Activated effector memory CD4-positive, alpha-beta T cell treated with anti-CD3 and anti-CD28 coated beads, Interleukin-2, amount 50 U/mL, for 16 hours (primary cell): ENCODE data around the gene MATK.

Experiments
- DNase-seq: peaks from one replicate; pipeline ENCODE4 v3.0.0-alpha.2; 2020

MATK gene

DNA sequence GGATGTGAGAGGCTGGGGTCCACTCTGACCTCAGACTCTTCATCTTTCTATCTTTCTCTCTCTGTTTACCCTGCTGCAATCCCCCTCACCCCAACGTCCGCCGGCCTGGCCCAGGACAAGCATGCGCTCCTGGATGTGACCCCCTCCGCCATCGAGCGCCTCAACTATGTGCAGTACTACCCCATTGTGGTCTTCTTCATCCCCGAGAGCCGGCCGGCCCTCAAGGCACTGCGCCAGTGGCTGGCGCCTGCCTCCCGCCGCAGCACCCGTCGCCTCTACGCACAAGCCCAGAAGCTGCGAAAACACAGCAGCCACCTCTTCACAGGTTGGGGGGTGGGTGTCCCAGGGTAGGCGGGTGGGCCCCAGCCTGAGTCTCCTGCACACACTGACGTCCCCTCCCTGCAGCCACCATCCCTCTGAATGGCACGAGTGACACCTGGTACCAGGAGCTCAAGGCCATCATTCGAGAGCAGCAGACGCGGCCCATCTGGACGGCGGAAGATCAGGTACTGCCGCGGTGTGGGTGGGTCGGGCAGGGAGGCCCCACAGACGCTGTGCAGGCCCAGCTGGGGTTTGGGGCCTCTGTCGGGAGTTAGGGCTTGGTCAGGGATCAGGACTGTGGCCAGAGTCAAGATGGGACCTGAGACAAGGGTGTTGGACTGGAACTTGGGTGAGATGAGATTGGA, 39.7 kb downstream of the MATK start:
- no peak for DNase-seq

DNA sequence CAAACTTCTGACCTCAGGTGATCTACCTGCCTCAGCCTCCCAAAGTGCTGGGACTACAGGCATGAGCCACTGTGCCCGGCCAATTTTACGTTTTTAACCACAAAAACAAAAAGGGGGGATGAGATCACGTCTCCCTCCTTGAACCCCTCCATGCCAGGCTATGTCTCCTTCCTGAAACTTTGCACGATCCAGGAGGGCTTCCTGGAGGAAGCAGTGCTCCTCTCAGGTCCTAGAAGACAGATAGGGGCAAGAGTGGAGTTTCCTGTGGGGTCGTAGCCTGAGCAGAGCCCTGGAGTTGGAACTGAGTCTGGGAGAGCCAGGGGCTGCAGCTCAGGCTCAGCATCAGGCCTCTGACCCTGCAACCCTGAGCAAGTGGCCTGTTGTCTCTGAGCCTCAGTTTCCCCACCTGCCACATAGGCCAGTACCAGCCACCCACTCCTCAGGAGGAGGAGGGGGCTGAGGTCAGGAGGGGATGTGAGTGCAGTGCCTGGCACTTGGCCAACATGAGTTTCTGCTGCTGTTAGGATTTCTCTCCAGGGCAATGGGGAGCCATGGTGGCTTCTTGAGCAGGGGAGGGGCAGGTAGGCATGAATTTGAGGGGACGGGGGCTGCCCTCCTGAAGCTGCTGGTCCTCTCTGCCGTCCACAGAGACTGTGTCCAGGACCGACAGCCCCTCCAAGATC, 40.7 kb downstream of the MATK start:
- DNase-seq, result no peak

DNA sequence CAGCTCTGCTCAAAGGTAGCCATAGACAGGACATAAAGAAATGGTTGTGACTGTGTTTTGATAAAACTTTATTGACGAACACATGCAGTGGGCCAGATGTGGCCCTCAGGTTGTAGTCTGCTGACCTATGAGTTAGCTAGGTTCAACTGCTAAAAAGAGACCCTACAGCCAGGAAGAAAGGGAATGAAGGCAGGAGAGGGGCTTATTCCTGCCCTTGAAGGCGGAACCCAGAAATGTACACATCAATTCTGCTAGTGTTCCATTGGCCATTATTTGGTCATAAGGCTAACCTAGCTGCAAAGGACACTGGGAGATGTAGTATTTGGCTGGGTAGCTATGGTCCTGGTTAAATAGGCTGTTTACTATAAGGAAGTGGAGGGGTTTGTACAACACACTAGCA, 42.7 kb downstream of the MATK start:
- no peak for DNase-seq

DNA sequence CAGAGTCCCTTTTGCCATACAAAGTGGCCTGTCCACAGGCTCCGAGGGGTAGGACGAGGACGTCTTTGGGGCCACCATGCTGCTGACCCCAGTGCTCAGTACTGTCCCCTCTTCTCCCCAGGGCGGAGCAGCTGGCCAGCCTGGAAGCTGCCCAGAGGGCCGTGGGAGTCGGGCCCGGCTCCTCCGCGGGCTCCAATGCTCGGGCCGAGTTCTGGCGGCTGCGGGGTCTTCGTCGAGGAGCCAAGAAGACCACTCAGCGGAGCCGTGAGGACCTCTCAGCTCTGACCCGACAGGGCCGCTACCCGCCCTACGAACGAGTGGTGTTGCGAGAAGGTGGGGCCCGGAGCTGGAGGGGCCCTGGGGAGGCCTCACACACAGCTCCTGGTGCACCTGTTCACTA, 45.8 kb downstream of the MATK start:
- DNase-seq, result no peak

DNA sequence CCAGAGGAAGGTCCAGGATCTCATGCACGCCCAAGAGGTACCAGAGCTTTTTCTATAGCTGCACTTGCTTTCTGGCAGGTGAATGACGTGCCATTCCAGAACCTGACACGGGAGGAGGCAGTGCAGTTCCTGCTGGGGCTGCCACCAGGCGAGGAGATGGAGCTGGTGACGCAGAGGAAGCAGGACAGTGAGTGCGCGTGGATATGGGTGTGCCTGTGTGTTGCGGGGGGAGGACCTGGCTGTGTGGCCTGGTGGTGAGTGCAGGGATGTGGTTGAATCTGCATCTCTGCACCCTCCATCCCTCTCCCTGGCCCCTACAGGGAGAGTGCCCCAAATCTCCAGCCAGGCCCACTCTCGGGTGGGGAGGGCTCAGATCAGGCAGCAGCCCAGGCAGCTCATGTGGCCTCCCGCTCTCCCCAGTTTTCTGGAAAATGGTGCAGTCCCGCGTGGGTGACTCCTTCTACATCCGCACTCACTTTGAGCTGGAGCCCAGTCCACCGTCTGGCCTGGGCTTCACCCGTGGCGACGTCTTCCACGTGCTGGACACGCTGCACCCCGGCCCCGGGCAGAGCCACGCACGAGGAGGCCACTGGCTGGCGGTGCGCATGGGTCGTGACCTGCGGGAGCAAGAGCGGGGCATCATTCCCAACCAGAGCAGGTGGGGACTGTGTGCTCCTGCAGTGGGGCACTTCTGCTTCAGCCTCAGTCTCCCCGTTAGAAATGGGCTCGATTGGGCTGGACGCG, 47.5 kb downstream of the MATK start:
- DNase-seq, result no peak

DNA sequence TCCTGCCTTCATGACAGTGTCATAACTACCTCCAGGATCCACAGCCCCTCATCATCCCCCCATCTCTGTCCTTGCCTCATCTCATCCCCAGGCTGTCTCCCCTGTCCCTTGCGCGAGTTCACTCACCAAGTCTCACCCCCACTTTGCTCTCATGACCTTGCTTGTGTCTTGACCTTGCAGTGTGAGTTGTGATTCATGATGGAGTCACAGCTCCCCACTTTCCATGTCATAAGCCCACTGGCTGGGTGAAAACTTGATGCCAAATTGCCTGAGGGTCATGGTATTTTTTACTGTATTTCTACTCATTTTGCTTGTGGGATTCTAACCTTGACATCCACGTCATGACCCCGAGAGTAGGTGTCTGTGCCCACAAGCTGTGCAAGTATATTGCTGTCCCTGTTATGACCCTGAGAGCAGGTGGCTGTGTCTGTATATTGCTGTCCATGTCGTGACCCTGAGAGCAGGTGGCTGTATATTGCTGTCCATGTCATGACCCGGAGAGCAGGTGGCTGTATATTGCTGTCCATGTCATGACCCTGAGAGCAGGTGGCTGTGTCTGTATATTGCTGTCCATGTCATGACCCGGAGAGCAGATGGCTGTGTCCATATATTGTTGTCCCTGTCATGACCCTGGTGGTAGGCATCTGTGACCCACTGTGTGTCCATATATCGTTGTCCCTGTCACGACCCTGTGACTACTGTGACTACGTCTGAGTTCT, 48.5 kb downstream of the MATK start:
- DNase-seq, result no peak

DNA sequence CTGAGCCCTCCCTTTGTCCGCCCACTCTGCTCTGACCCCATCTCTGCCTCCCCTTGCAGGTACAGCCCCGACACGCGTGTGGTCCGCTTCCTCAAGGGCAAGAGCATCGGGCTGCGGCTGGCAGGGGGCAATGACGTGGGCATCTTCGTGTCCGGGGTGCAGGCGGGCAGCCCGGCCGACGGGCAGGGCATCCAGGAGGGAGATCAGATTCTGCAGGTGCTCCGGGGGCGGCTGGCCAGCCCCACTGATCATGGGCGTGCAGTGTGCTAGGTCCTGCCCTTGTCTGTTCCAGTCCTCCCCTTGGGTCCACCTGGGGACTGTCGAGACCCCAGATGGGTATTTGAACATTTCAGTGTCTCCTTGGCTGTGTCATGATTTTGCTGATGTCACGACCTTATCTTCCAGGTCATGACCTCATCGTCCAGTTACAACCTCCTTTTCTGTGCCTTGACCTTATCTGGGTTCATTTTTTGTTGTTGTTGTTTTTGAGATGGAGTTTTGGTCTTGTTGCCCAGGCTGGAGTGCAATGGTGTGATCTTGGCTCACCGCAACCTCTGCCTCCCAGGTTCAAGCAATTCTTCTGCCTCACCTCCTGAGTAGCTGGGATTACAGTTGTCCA, 50.0 kb downstream of the MATK start:
- DNase-seq, result no peak

DNA sequence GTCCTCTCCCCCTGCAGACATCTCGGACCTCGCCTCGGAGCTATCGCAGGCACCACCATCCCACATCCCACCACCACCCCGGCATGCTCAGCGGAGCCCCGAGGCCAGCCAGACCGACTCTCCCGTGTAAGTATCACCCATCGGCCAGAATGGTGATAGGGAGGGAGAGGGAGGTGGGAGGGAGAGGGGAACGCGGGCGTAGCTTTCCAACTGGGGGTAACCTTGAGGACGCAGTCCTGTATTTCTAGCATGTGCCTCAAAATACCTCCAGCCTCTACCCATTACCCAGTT, 51.9 kb downstream of the MATK start:
- no peak for DNase-seq

DNA sequence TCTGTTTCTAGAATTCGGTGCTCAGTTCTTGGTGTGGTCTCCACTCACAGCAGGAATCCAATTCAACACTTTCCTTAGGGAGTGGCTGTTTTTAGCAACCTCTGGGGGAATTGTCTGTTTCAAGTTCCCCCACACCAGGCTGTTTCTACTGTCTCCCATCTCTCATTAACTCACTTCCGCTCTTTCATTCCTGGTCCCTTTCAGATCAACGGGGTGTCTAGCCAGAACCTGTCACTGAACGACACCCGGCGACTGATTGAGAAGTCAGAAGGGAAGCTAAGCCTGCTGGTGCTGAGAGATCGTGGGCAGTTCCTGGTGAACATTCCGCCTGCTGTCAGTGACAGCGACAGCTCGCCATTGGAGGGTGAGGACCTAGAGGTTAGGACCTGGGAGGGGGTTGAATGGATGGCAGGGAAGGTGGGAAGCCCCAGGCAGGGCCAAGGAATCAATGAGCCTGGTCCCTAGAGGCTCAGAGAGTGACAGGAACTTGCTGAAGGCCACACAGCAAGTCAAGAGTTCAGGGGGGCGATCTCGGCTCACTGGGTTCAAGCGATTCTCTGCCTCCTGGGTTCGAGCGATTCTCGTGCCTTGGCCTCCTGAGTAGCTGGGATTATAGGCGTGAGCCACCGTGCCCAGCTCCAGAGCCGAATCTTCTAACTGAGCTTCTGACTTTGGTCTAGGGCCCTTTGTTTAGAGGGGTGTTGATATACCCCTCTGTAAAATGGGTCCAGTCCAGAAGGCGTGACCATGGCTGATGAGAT, 52.5 kb downstream of the MATK start:
- no peak for DNase-seq

DNA sequence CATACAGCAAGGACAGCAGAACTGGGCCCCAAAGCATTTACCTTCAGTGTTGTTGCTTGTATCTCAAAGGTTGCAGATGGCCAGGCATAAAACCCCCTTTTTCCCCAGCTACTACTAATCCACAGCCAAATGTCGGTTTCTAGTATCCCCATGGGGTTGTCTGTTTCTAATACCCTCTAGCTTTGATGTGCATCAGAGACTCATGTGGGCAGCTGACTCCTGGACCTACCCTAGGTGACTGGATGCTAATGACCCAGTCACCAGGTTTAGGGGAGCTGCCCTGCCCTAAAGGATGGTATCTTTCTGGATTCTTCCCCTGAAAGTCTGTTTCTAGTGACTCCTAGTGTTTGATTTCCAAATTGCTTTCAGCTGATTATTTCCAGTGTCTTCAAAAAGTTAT, 54.1 kb downstream of the MATK start:
- no peak for DNase-seq

DNA sequence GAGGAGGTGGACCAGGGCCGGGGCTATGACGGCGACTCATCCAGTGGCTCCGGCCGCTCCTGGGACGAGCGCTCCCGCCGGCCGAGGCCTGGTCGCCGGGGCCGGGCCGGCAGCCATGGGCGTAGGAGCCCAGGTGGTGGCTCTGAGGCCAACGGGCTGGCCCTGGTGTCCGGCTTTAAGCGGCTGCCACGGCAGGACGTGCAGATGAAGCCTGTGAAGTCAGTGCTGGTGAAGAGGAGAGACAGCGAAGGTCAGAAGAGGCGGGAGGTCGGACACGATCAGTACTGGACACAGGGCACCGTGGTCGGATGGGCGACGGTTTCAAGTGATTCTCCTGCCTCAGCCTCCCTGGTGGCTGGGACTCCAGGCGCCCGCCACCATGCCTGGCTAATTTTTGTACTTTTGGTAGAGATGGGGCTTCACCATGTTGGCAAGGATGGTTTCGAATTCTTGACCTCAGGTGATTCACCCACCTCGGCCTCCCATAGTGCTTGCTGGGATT, 55.7 kb downstream of the MATK start:
- no peak for DNase-seq
